Breast epithelium (tissue), 3 donors: ENCODE results near the gene ZSWIM6.

ENCODE experiments used
- CTCF ChIP-seq, 3 donors: fragments of 450-650 bp; IDR thresholded peaks; one replicate each; pipeline ENCODE4 v1.5.1; 2016 to 2017; ENCODE audit warnings: antibody characterized with exemption in 3 of 3, mild to moderate bottlenecking in 3 of 3, moderate library complexity in 3 of 3
- POLR2A ChIP-seq: fragments of 450-650 bp; IDR thresholded peaks from one replicate; pipeline ENCODE4 v1.6.1; 2016; ENCODE audit warnings: antibody characterized with exemption, mild to moderate bottlenecking, moderate library complexity
- POLR2AphosphoS5 ChIP-seq, 3 donors: sonication (generic); formaldehyde crosslinking; IDR thresholded peaks; one replicate each; pipeline ENCODE4 v1.6.1; 2017; ENCODE audit warnings: antibody characterized with exemption in 3 of 3

DNA sequence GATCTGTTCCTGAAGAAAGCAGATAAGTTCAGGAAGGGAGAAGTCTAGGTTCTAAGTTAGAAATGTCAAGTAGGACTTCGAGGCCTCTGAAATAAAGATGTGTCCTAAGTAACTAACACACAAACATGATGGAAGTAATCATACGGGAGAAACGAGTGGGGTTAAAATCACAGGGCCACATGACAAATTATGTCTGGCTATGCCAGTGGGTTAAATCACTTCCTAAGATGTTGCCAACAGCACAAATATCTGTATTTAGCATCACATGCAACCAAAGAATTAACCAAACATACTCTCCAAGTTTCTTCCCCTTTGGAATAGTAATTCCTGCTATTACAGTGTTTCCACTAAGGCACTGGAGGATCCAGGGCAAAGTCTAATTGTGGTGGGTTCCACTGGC, 13.7 kb upstream of the ZSWIM6 start:
- TF ChIP-seq CTCF (IDR thresholded peaks at IDR 0.05) (no peak), POLR2AphosphoS5 (IDR thresholded peaks at IDR 0.05) (no peak), POLR2A (no peak)
